Activated T-helper 9 cell treated with anti-CD3 and anti-CD28 coated beads, Interleukin-2, amount 50 U/mL, for 16 hours (primary cell): ENCODE measurements around the gene WAC.
"Not testable (repeated sequence)": the region's sequence is repeated elsewhere in the genome, so short reads cannot be mapped to it uniquely, and the experiment has no call there.

Experiments
- DNase-seq: peaks from one replicate; pipeline ENCODE4 v3.0.0-alpha.2; 2020; ENCODE audit warnings: low read depth

WAC gene

GRCh38 chr10:28532337-28533185 lies at the start of gene WAC:
Gene WAC (plus strand): TSS chr10:28533118. CDS start chr10:28533580, 462 bp downstream.
- DNase-seq = peak; percentile 95

GRCh38 chr10:28489206-28489605 lies 43.7 kb upstream of the WAC start:
- DNase-seq = no peak

- DNase-seq = not testable (repeated sequence)
Observed at GRCh38 chr10:28490256-28490865, 42.6 kb upstream of the WAC start.

- DNase-seq = no peak
Observed at GRCh38 chr10:28492116-28492920, 40.6 kb upstream of the WAC start.

GRCh38 chr10:28494420-28494819 lies 38.5 kb upstream of the WAC start:
- DNase-seq = no peak

- no peak for DNase-seq
Observed at GRCh38 chr10:28495084-28495483, 37.8 kb upstream of the WAC start.

GRCh38 chr10:28496017-28496416 lies 36.9 kb upstream of the WAC start:
- DNase-seq = no peak

GRCh38 chr10:28496481-28496961 lies 36.4 kb upstream of the WAC start:
- DNase-seq = no peak

GRCh38 chr10:28497313-28498126 lies 35.4 kb upstream of the WAC start:
- no peak for DNase-seq

- DNase-seq = not testable (repeated sequence)
Observed at GRCh38 chr10:28500203-28500602, 32.7 kb upstream of the WAC start.

GRCh38 chr10:28503114-28503513 lies 29.8 kb upstream of the WAC start:
- DNase-seq = no peak

- DNase-seq = no peak
Observed at GRCh38 chr10:28505359-28505959, 27.5 kb upstream of the WAC start.

GRCh38 chr10:28508304-28508925 lies 24.5 kb upstream of the WAC start:
- DNase-seq = no peak

- DNase-seq = no peak
Observed at GRCh38 chr10:28509286-28509685, 23.6 kb upstream of the WAC start.

GRCh38 chr10:28514648-28515047 lies 18.3 kb upstream of the WAC start:
- DNase-seq = no peak

- no peak for DNase-seq
Observed at GRCh38 chr10:28520346-28520745, 12.6 kb upstream of the WAC start.

- not testable (repeated sequence) for DNase-seq
Observed at GRCh38 chr10:28520828-28521227, 12.1 kb upstream of the WAC start.

GRCh38 chr10:28521961-28522360 lies 11.0 kb upstream of the WAC start:
- DNase-seq = not testable (repeated sequence)

GRCh38 chr10:28523725-28524252 lies 9.1 kb upstream of the WAC start:
- DNase-seq = no peak

- DNase-seq = no peak
Observed at GRCh38 chr10:28530751-28531150, 2.2 kb upstream of the WAC start.

- no peak for DNase-seq
Observed at GRCh38 chr10:28533186-28533564, 257 bp downstream of the WAC start.
